K562 (cell line): ENCODE measurements around the gene HDHD5. TPM values are rescaled to one million over a fixed set of nuclear protein-coding genes. Genes with fewer than 3 reads are reported as not detected.

Experiments
- ATAC-seq: fragments of 200-7000 bp; cut with Tn5 transposase; 3 replicates; pipeline ENCODE4 v1.9.1; 2020; ENCODE audit warnings: moderate library complexity
- BruUV-seq: library from RNA; stranded (reverse); fragments of 400-500 nt; replicated peaks from 2 replicates; lab custom pipeline; 2021; lab: Mats Ljungman, UMichigan
- CTCF ChIA-PET: fragments of 300-600 bp; formaldehyde crosslinking; extraction: SDS; loops from one replicate; lab custom pipeline; 2021; ENCODE audit warnings: low intra/inter-chr PET ratio; lab: Yijun Ruan, JAX
- POLR2A ChIA-PET: fragments of 300-600, 350-650 bp; sonication (Branson Sonifier 250); formaldehyde crosslinking; extraction: SDS; loops from one replicate; lab custom pipeline; 2021; ENCODE audit warnings: antibody characterized with exemption, inconsistent platforms; lab: Yijun Ruan, JAX
- DNase-seq, 4 experiments: peaks; one replicate each; pipeline versions ENCODE4 v3.0.0 to v3.0.0-alpha.2; 2011 to 2018; ENCODE audit warnings: low spot score in 3 of 4, mixed read lengths in 3 of 4; ENCODE audit errors: extremely low read depth in 1 of 4
- FAIRE-seq: peaks from 2 replicates; lab custom pipeline; 2011; peaks lifted over from hg19 to GRCh38; lab: Jason Lieb, UNC
- H2AFZ ChIP-seq: 2 replicates; pipeline ENCODE4 v1.6.0; 2011; ENCODE audit warnings: low read depth, low read length, control low read depth, inconsistent platforms
- H3K27ac ChIP-seq: fragments of 200-600 bp; 3 replicates; pipeline ENCODE4 v1.8.0; 2011; ENCODE audit warnings: low read depth, mild to moderate bottlenecking, control low read depth, inconsistent platforms, low read length, moderate library complexity, mixed read lengths; ENCODE audit errors: extremely low read depth
- H3K27me3 ChIP-seq, 2 experiments: fragments of 300-600 bp in 1 of 2; 2 replicates in 1 of 2; 3 replicates in 1 of 2; pipeline versions ENCODE4 v1.6.0 to v1.8.0; 2011; ENCODE audit warnings: inconsistent platforms in 2 of 2, low read length in 2 of 2, mild to moderate bottlenecking in 1 of 2, mixed read lengths in 1 of 2, moderate library complexity in 1 of 2; ENCODE audit not compliant: control insufficient read depth in 2 of 2, insufficient read depth in 2 of 2
- H3K36me3 ChIP-seq: fragments of 300-600 bp; 3 replicates; pipeline ENCODE4 v1.8.0; 2011; ENCODE audit warnings: mild to moderate bottlenecking, low read length, inconsistent platforms; ENCODE audit not compliant: control insufficient read depth, insufficient read depth
- H3K4me1 ChIP-seq, 2 experiments: fragments of 200-600 bp in 1 of 2; replicated peaks in 1 of 2; 2 replicates in 1 of 2; 3 replicates in 1 of 2; pipeline versions ENCODE4 v1.5.1 to v1.8.0; 2011; ENCODE audit warnings: inconsistent platforms in 2 of 2, low read length in 2 of 2, mild to moderate bottlenecking in 1 of 2, mixed read lengths in 1 of 2, moderate library complexity in 1 of 2; ENCODE audit not compliant: control insufficient read depth in 2 of 2, insufficient read depth in 2 of 2
- H3K4me2 ChIP-seq: 2 replicates; pipeline ENCODE4 v1.6.1; 2011; ENCODE audit warnings: low read length, control low read depth, inconsistent platforms, mixed read lengths; ENCODE audit not compliant: insufficient read depth
- H3K4me3 ChIP-seq: fragments of 200-600 bp; sonication (generic), shearing (Covaris generic); 2 replicates; pipeline ENCODE4 v1.5.1; 2016; ENCODE audit warnings: control low read depth, inconsistent platforms
- H3K79me2 ChIP-seq: fragments of 200-600 bp; 3 replicates; pipeline ENCODE4 v1.8.0; 2011; ENCODE audit warnings: low read length, inconsistent platforms; ENCODE audit not compliant: control insufficient read depth, insufficient read depth
- H3K9ac ChIP-seq, 2 experiments: 2 replicates each; pipeline versions ENCODE4 v1.6.0 to v1.6.1; 2011; ENCODE audit warnings: low read depth in 2 of 2, low read length in 2 of 2, control low read depth in 1 of 2, inconsistent platforms in 1 of 2, mild to moderate bottlenecking in 1 of 2, mixed read lengths in 1 of 2; ENCODE audit not compliant: insufficient read depth in 1 of 2
- H3K9me1 ChIP-seq: one replicate; pipeline ENCODE4 v1.6.0; 2011; ENCODE audit warnings: inconsistent platforms, mild to moderate bottlenecking, low read length, moderate library complexity; ENCODE audit not compliant: control insufficient read depth, insufficient read depth
- H3K9me3 ChIP-seq: replicated peaks from 2 replicates; pipeline ENCODE4 v1.5.1; 2011; ENCODE audit warnings: low read depth, low read length, inconsistent platforms; ENCODE audit not compliant: control insufficient read depth, insufficient read depth
- H4K20me1 ChIP-seq: replicated peaks from 2 replicates; pipeline ENCODE4 v1.6.1; 2011; ENCODE audit warnings: low read length, inconsistent platforms, mixed read lengths; ENCODE audit not compliant: control insufficient read depth, insufficient read depth
- CREB1 ChIP-seq, 2 experiments: sonication (generic) in 1 of 2; formaldehyde crosslinking in 1 of 2; IDR thresholded peaks; 2 replicates each; pipeline versions ENCODE4 v1.6.1 to v1.8.0; 2012 to 2022; ENCODE audit warnings: inconsistent platforms in 1 of 2, mild to moderate bottlenecking in 1 of 2, missing genetic modification reagents in 1 of 2, moderate library complexity in 1 of 2
- GTF2F1 ChIP-seq: IDR thresholded peaks from 2 replicates; pipeline ENCODE4 v1.6.1; 2011; ENCODE audit warnings: low read depth, low read length, improper control_type of control experiment
- RNF2 ChIP-seq: sonication (generic); IDR thresholded peaks from 2 replicates; pipeline ENCODE4 v1.6.1; 2016
- TSC22D4 ChIP-seq: fragments of 450-650 bp; IDR thresholded peaks from 2 replicates; pipeline ENCODE4 v1.6.1; 2016; ENCODE audit warnings: missing genetic modification characterization, missing biosample characterization, control low read depth
- ZNF217 ChIP-seq: sonication (generic); formaldehyde crosslinking; IDR thresholded peaks from 2 replicates; pipeline ENCODE4 v1.8.0; 2022; ENCODE audit warnings: mild to moderate bottlenecking, missing genetic modification reagents
- ZNF436 ChIP-seq: fragments of 250-450, 450-650 bp; sonication (Bioruptor Pico); formaldehyde crosslinking; IDR thresholded peaks from 2 replicates; pipeline ENCODE4 v1.7.0; 2020; ENCODE audit warnings: mild to moderate bottlenecking
- WGBS: fragments of 100-300 bp; shearing (Covaris generic); methylation state at CpG from one replicate; pipeline ENCODE4 v1.1.6; 2016; ENCODE audit warnings: low coverage, mixed read lengths; ENCODE audit not compliant: insufficient coverage; ENCODE audit errors: missing lambda C conversion rate; 5-methylcytosine and 5-hydroxymethylcytosine counted together
- in situ Hi-C: fragments of 300-500 bp; cut with MboI; formaldehyde crosslinking; loops from 4 replicates; pipeline ENCODE4 v1.15.0; 2018; ENCODE audit warnings: inconsistent platforms, mixed read lengths
- intact Hi-C: fragments of 100-400 bp; cut with micrococcal nuclease; formaldehyde crosslinking; loops from 2 replicates; pipeline ENCODE4 v1.14.2; 2022
- polyA plus RNA-seq, 8 experiments: library from polyadenylated mRNA; depleted of rRNA in 4 of 8; stranded (reverse) in 5 of 8; unstranded in 3 of 8; fragments of >200 nt; fragmentation: Nextera tagmentation in 2 of 8; fragmentation: Illumina TruSeq in 1 of 8; extraction: Ambion mirVana in 2 of 8; extraction: Trizol in 1 of 8; gene quantifications; 2 replicates each; pipeline versions ENCODE4 v1.2.1 to v1.2.3, GENCODE V29; 2011 to 2014; ENCODE audit warnings: inconsistent platforms in 1 of 8, missing spikeins in 1 of 8
- total RNA-seq, 7 experiments: library from RNA; depleted of rRNA in 6 of 7; stranded (reverse); fragments of >200 nt in 6 of 7; fragmentation: Illumina TruSeq in 2 of 7; extraction: Trizol in 2 of 7; gene quantifications; 2 replicates each; pipeline versions ENCODE4 v1.2.1 to v1.2.3, GENCODE V29; 2011 to 2021; ENCODE audit warnings: low replicate concordance in 1 of 7
- TF ChIP-seq, protein P1 (sequence below): fragments of 450-650 bp; formaldehyde crosslinking; IDR thresholded peaks from 2 replicates; pipeline ENCODE4 v1.4.0; 2020; ENCODE audit warnings: mild to moderate bottlenecking, mixed read lengths
- TF ChIP-seq, protein P2 (sequence below): fragments of 450-650 bp; IDR thresholded peaks from 2 replicates; pipeline ENCODE4 v1.7.0; 2016; ENCODE audit warnings: borderline replicate concordance
- TF ChIP-seq, protein P3 (sequence below): fragments of 450-650 bp; IDR thresholded peaks from 2 replicates; pipeline ENCODE4 v1.6.1; 2016; ENCODE audit warnings: low read depth

HDHD5 gene
- total and polyA plus RNA-seq, 9 of the 15 experiments (the other 6 are each of a cell fraction or from before 2014, with no cell fraction given), result 1.6 to 36.6 (median 24.2) TPM

- Histone ChIP-seq H3K4me3 (no peak overlapping the region), H3K4me2 (no peak overlapping the region), H3K9me1 (no peaks in the 10 kb centered on the region), H3K27me3 (no peaks in the 10 kb centered on the region), H3K79me2 (no peaks in the 10 kb centered on the region), H3K27ac (no peak overlapping the region), H4K20me1 (peaks cover 9% of the 10 kb centered on the region; the same call in 1 of the 2 replicates), H3K9ac (no peak overlapping the region), H3K36me3 (peaks cover 54% of the 10 kb centered on the region; the same call in 2 of the 3 replicates), H3K9me3 (no peaks in the 10 kb centered on the region), H2AFZ (no peak overlapping the region), H3K4me1 (no peaks in the 10 kb centered on the region)
- 85% methylated on average over 8 of the region's 8 CpGs for whole genome bisulfite sequencing
- intact Hi-C loops (no loop called here), in situ Hi-C loops (no loop called here)
- DNase-seq, result no peak
- ATAC-seq, result no peak
- no peak for FAIRE-seq
- ChIA-PET POLR2A (interaction anchor here (0.5 kb wide), 1 partner anchor 15 kb away, joined by 3 read pairs; no protein-coding TSS in a partner anchor), CTCF (no interaction called here)
- BruUV-seq, result no TSS peak
- TF ChIP-seq, protein P1, sequence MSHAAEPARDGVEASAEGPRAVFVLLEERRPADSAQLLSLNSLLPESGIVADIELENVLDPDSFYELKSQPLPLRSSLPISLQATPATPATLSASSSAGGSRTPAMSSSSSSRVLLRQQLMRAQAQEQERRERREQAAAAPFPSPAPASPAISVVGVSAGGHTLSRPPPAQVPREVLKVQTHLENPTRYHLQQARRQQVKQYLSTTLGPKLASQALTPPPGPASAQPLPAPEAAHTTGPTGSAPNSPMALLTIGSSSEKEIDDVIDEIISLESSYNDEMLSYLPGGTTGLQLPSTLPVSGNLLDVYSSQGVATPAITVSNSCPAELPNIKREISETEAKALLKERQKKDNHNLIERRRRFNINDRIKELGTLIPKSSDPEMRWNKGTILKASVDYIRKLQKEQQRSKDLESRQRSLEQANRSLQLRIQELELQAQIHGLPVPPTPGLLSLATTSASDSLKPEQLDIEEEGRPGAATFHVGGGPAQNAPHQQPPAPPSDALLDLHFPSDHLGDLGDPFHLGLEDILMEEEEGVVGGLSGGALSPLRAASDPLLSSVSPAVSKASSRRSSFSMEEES, result no peak
- TF ChIP-seq CREB1 (IDR thresholded peaks at IDR 0.05), result no peak
- no peak for TF ChIP-seq CREB1 (CRISPR knock-in tag; IDR thresholded peaks at IDR 0.05)
- TF ChIP-seq GTF2F1, result no peak
- no peak for TF ChIP-seq RNF2
- no peak for TF ChIP-seq TSC22D4 (tag)
- TF ChIP-seq ZNF217, result no peak
- TF ChIP-seq, protein P2, sequence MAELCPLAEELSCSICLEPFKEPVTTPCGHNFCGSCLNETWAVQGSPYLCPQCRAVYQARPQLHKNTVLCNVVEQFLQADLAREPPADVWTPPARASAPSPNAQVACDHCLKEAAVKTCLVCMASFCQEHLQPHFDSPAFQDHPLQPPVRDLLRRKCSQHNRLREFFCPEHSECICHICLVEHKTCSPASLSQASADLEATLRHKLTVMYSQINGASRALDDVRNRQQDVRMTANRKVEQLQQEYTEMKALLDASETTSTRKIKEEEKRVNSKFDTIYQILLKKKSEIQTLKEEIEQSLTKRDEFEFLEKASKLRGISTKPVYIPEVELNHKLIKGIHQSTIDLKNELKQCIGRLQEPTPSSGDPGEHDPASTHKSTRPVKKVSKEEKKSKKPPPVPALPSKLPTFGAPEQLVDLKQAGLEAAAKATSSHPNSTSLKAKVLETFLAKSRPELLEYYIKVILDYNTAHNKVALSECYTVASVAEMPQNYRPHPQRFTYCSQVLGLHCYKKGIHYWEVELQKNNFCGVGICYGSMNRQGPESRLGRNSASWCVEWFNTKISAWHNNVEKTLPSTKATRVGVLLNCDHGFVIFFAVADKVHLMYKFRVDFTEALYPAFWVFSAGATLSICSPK, result no peak
- TF ChIP-seq, protein P3, sequence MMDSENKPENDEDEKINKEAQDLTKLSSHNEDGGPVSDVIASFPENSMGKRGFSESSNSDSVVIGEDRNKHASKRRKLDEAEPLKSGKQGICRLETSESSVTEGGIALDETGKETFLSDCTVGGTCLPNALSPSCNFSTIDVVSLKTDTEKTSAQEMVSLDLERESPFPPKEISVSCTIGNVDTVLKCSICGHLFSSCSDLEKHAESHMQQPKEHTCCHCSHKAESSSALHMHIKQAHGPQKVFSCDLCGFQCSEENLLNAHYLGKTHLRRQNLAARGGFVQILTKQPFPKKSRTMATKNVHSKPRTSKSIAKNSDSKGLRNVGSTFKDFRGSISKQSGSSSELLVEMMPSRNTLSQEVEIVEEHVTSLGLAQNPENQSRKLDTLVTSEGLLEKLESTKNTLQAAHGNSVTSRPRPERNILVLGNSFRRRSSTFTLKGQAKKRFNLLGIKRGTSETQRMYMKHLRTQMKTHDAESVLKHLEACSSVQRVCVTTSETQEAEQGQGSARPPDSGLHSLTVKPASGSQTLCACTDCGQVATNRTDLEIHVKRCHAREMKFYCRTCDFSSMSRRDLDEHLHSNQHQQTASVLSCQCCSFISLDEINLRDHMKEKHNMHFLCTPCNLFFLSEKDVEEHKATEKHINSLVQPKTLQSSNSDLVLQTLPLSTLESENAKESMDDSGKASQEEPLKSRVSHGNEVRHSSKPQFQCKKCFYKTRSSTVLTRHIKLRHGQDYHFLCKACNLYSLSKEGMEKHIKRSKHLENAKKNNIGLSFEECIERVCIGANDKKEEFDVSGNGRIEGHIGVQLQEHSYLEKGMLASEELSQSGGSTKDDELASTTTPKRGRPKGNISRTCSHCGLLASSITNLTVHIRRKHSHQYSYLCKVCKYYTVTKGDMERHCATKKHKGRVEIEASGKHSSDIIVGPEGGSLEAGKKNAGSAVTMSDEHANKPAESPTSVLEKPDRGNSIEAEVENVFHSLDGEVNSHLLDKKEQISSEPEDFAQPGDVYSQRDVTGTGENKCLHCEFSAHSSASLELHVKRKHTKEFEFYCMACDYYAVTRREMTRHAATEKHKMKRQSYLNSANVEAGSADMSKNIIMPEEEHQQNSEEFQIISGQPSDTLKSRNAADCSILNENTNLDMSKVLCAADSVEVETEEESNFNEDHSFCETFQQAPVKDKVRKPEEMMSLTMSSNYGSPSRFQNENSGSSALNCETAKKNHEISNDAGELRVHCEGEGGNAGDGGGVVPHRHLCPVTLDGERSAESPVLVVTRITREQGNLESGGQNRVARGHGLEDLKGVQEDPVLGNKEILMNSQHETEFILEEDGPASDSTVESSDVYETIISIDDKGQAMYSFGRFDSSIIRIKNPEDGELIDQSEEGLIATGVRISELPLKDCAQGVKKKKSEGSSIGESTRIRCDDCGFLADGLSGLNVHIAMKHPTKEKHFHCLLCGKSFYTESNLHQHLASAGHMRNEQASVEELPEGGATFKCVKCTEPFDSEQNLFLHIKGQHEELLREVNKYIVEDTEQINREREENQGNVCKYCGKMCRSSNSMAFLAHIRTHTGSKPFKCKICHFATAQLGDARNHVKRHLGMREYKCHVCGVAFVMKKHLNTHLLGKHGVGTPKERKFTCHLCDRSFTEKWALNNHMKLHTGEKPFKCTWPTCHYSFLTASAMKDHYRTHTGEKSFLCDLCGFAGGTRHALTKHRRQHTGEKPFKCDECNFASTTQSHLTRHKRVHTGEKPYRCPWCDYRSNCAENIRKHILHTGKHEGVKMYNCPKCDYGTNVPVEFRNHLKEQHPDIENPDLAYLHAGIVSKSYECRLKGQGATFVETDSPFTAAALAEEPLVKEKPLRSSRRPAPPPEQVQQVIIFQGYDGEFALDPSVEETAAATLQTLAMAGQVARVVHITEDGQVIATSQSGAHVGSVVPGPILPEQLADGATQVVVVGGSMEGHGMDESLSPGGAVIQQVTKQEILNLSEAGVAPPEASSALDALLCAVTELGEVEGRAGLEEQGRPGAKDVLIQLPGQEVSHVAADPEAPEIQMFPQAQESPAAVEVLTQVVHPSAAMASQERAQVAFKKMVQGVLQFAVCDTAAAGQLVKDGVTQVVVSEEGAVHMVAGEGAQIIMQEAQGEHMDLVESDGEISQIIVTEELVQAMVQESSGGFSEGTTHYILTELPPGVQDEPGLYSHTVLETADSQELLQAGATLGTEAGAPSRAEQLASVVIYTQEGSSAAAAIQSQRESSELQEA, result no peak
- TF ChIP-seq ZNF436 (CRISPR knock-in tag), result no peak
Measured at GRCh38 chr22:17145021-17145680, 13.9 kb downstream of the HDHD5 start.
